ENCODE data around the gene ORC5.

DNA sequence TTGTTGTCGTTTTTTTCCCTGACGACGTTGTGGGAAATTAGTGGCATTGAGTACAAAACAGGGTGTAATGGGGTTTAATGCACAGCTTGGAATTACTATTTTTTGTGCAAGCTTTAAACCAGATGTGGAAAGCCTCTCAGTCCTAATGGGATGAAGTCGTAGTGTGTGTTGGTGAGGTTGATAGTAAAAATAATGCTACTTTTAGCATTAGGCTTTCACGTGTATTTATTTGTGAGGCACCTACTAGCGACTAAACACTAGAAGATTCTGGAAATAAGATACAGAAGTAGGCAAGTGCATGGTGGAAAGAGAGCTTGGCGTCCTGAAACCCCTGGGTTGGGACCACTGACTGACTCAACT, 588 bp upstream of the ORC5 start:
- no peak for TF ChIP-seq POLR2A (IDR thresholded peaks at IDR 0.05; ENCODE audit: low read length)
- TF ChIP-seq GATA1 (IDR thresholded peaks at IDR 0.05; ENCODE audit: low read depth, low read length): no peak
